Measurements from ENCODE around the gene ARAP1. TPM values are rescaled to one million over a fixed set of nuclear protein-coding genes. Genes with fewer than 3 reads are reported as not detected.

The ARAP1 gene
- total RNA-seq, 4 donors from 2014 or later, result 122 to 285 (median 145) TPM

DNA sequence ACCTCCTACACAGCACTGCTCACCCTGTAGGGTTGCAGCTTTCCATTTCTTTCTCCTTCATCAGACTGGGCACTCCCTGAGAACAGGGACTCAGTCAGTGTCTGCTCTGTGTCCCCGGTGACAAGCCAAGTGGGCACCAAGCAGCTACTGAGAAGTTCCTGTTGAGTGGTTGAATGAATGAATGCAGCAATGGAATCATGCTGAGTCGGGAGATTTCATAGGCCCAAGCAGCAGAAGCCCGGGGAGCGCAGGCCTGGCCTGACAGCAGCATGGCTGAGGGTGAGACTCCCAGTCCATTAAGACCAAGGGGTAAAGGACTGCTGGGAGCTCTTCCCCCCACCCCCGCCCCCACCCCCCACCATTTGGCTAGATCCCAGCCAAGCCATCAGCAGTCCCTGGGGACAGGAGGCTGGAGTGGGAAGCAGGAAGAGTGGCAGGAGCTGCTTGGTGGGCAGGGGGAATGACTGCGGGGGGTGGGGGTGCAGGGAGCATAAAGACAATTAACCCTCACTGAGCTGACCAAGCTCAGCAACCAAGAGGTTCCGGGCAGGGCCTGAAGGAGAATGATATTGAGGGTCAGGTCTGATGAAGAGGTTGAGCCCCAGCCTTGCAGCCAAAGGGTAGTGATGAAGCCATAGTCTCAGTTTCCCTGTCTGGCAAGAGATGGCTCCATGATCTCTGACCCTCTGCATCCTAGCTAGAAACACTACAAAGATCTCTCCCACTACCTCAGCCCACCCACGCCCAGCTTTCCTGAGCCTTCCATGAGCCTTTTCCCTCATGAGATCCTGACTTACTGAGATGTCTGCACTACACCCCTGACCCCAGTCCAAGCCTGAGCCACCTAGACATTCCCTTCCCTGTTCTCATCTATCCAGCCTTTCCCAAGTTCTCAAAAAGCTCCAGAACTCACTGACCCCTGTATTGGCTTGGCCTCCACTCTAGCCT lies 80.8 kb downstream of the ARAP1 start:
- no peak for TF ChIP-seq CTCF (IDR thresholded peaks at IDR 0.05)
- no peak overlapping the region for H3K27ac ChIP-seq
- no peak for DNase-seq
- no peak overlapping the region for H3K4me3 ChIP-seq
- peaks cover 0 to 6% (median 2%) of the 10 kb centered on the region in 4 donors for H3K9me3 ChIP-seq
- no peaks in the 10 kb centered on the region for H3K36me3 ChIP-seq
- peaks cover 0 to 5% of the 10 kb centered on the region in 2 donors for H3K27me3 ChIP-seq
- no peaks in the 10 kb centered on the region for H3K4me1 ChIP-seq

DNA sequence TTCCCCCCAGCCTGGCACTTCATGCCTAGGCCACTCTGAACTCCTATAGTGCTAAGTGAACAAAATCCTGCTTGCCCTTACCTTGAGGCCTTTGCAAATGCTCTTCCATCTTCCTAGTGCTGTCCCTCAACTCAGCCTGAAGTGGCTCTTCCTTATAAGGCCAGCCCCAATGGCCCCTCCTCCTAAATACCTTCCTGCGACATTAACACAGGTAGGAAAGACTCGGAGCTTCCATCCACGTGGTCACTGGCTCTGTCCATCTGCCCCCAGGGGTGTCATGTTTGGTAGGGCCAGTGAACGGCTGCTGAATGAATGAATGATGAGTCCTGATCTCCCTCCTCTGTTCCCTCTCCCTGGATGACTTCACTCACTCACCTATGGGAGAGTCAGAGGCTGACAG lies 82.2 kb downstream of the ARAP1 start:
- no peak overlapping the region for H3K4me3 ChIP-seq
- no peak for DNase-seq
- no peaks in the 10 kb centered on the region for H3K4me1 ChIP-seq
- H3K27ac ChIP-seq, result no peak overlapping the region
- TF ChIP-seq POLR2A (IDR thresholded peaks at IDR 0.05), result no peak
- no peak for TF ChIP-seq CTCF (IDR thresholded peaks at IDR 0.05)
- H3K36me3 ChIP-seq, result no peaks in the 10 kb centered on the region
- H3K9me3 ChIP-seq, result peaks cover 0 to 6% (median 2%) of the 10 kb centered on the region in 4 donors
- H3K27me3 ChIP-seq, result peaks cover 0 to 5% of the 10 kb centered on the region in 2 donors

DNA sequence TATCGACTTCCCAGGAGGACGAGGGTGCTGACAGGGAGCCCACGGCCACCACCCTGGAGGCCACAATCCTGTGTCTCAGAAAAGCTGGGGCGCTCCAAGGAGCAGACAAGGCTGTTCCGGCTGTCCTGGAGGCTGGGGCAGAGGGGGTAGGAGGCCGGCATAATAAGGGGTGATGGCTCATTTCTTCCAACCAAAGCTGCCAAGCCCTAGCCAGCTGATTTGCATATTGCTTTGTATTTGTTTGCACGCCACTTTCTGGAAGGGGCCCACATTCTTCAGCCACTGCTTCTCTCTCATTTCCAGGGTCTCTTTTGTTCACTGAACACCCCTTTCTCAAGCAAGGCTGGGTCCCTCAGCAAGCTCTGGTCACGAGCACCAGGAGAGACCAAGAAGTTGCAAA lies 82.7 kb downstream of the ARAP1 start:
- TF ChIP-seq POLR2A (IDR thresholded peaks at IDR 0.05), result no peak
- no peak for TF ChIP-seq CTCF (IDR thresholded peaks at IDR 0.05)
- peaks cover 0 to 5% of the 10 kb centered on the region in 2 donors for H3K27me3 ChIP-seq

DNA sequence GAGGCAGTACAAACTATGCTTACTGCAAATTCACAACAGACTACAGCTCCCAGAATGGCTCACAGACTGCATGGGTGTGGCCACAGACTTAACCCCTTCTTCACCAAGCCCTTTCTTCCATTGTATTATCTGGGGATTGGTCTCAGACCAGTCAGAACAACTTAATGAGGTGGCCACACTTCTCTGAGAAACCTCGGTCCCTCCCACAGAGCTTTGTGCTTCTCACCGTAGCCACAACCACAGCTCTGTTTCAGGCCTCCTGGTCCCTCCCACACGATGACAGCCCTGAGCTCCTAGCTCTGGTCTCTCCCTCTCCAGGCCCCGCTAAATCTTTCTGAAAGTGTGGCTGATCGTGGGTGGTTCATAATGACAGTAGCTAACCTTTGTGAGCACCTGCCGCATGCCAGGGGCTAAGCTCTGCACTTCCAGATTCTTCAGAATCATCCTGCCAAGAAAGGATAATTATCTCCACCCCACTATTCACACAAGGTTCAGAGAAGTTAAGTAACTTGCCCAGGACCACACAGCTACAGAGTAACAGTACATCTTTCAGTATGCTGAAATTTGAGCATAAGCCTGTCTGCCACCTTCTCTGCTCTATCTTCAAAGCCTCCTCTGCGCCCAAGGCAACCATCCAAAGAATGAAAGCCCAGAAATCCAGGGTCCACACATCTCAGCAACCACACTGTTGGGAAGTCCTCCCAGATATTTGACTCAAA lies 83.4 kb downstream of the ARAP1 start:
- H3K36me3 ChIP-seq, result no peaks in the 10 kb centered on the region
- TF ChIP-seq POLR2A (IDR thresholded peaks at IDR 0.05), result no peak
- no peak for TF ChIP-seq CTCF (IDR thresholded peaks at IDR 0.05)
- no peak for DNase-seq
- peaks cover 0 to 6% (median 2%) of the 10 kb centered on the region in 4 donors for H3K9me3 ChIP-seq
- peaks cover 0 to 5% of the 10 kb centered on the region in 2 donors for H3K27me3 ChIP-seq
- no peak overlapping the region for H3K27ac ChIP-seq
- no peak overlapping the region for H3K4me3 ChIP-seq
- H3K4me1 ChIP-seq, result no peaks in the 10 kb centered on the region

More for the DNA sequence above, 82.7 kb downstream of the ARAP1 start:
- no peak overlapping the region for H3K4me3 ChIP-seq
- no peaks in the 10 kb centered on the region for H3K36me3 ChIP-seq
- peaks cover 0 to 6% (median 2%) of the 10 kb centered on the region in 4 donors for H3K9me3 ChIP-seq
- DNase-seq, result no peak
- no peaks in the 10 kb centered on the region for H3K4me1 ChIP-seq
- no peak overlapping the region for H3K27ac ChIP-seq

GRCh38 chr11:72665911-72666472 lies 86.2 kb downstream of the ARAP1 start:
- H3K36me3 ChIP-seq, result no peaks in the 10 kb centered on the region
- no peak overlapping the region for H3K27ac ChIP-seq
- no peak for DNase-seq
- peaks cover 0 to 6% (median 2%) of the 10 kb centered on the region in 4 donors for H3K9me3 ChIP-seq
- TF ChIP-seq CTCF (IDR thresholded peaks at IDR 0.05) (no peak), POLR2A (IDR thresholded peaks at IDR 0.05) (no peak)
- H3K4me3 ChIP-seq, result no peak overlapping the region
- H3K27me3 ChIP-seq, result no peaks in the 10 kb centered on the region
- H3K4me1 ChIP-seq, result no peaks in the 10 kb centered on the region

Data from Peyer's patch (tissue), 4 donors.